ENCODE results near the gene PRSS23.
A peak's percentile ranks its signal among the peaks of the same experiment; 100 is the strongest.
"Not testable (repeated sequence)": the region's sequence is repeated elsewhere in the genome, so short reads cannot be mapped to it uniquely, and the experiment has no call there.

The PRSS23 gene

GRCh38 chr11:86815726-86816125, 15.4 kb downstream of the PRSS23 start:
- no peak for DNase-seq

GRCh38 chr11:86816251-86816726, 15.9 kb downstream of the PRSS23 start:
- no peak for DNase-seq

GRCh38 chr11:86818462-86819192, 18.3 kb downstream of the PRSS23 start:
- peak; percentile 56 for DNase-seq

GRCh38 chr11:86824139-86824538, 23.8 kb downstream of the PRSS23 start:
- not testable (repeated sequence) for DNase-seq

- not testable (repeated sequence) for DNase-seq
Observed at GRCh38 chr11:86834376-86834775, 34.0 kb downstream of the PRSS23 start.

- DNase-seq, result not testable (repeated sequence)
Observed at GRCh38 chr11:86844762-86845508, 44.6 kb downstream of the PRSS23 start.

DNA sequence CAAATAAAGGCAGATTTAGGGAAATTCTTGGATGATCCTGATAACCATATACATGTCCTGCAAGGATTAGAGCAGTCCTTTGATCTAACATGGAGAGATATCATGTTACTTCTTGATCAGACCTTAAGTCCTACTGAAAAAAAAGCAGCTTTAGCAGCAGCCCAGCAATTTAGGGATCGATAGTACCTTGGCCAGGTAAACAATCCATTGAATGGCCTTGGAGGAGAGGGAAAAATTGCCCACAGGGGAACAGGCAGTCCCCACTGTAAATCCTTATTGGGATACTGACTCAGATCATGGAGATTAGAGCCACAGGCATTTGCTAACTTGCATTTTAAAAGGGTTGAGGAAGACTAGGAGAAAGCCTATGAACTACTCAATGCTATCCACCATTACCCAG, 47.8 kb downstream of the PRSS23 start:
- no peak for DNase-seq

- DNase-seq, result no peak
Observed at GRCh38 chr11:86849679-86850078, 49.3 kb downstream of the PRSS23 start.

Data from retina (tissue), 1 donor.